Skin of body (tissue), 2 donors: Measurements from ENCODE around the gene GLI3. TPM values are rescaled to one million over a fixed set of nuclear protein-coding genes. Genes with fewer than 3 reads are reported as not detected.

Experiments used
- DNase-seq: peaks from one replicate; lab custom pipeline; 2025; lab: John Stamatoyannopoulos, UW
- total RNA-seq: library from RNA; depleted of rRNA; stranded (reverse); fragments of >200 nt; gene quantifications from one replicate; pipeline ENCODE4 v1.2.3, GENCODE V29; 2014

Gene GLI3
- total RNA-seq, 1 donor from 2014 or later = 23.4 TPM

GRCh38 chr7:41972776-41973175 lies 264.2 kb downstream of the GLI3 start:
- no peak for DNase-seq

- no peak for DNase-seq
Observed at GRCh38 chr7:41972270-41972669, 264.7 kb downstream of the GLI3 start.

GRCh38 chr7:41971640-41972187 lies 265.3 kb downstream of the GLI3 start:
- DNase-seq = no peak

GRCh38 chr7:41970941-41971340 lies 266.1 kb downstream of the GLI3 start:
- no peak for DNase-seq

GRCh38 chr7:41969561-41970105 lies 267.4 kb downstream of the GLI3 start:
- DNase-seq = peak; percentile 64

- no peak for DNase-seq
Observed at GRCh38 chr7:41967156-41967555, 269.9 kb downstream of the GLI3 start.

- no peak for DNase-seq
Observed at GRCh38 chr7:41965951-41966505, 271.0 kb downstream of the GLI3 start.

- DNase-seq = no peak
Observed at GRCh38 chr7:41964849-41965745, 271.9 kb downstream of the GLI3 start.

GRCh38 chr7:41964183-41964753 lies 272.7 kb downstream of the GLI3 start:
- no peak for DNase-seq

- DNase-seq = no peak
Observed at GRCh38 chr7:41956705-41957104, 280.3 kb downstream of the GLI3 start.

- peak; percentile 94 for DNase-seq
Observed at GRCh38 chr7:41955893-41956675, 280.9 kb downstream of the GLI3 start.

GRCh38 chr7:41955451-41955850 lies 281.6 kb downstream of the GLI3 start:
- DNase-seq = peak; percentile 84

- DNase-seq = no peak
Observed at GRCh38 chr7:41954976-41955375, 282.0 kb downstream of the GLI3 start.

- DNase-seq = no peak
Observed at GRCh38 chr7:41948503-41948902, 288.5 kb downstream of the GLI3 start.

GRCh38 chr7:41943094-41943577 lies 293.9 kb downstream of the GLI3 start:
- DNase-seq = peak; percentile 55

GRCh38 chr7:41942468-41943093 lies 294.4 kb downstream of the GLI3 start:
- peak; percentile 55 for DNase-seq

- peak; percentile 65 for DNase-seq
Observed at GRCh38 chr7:41940760-41941343, 296.2 kb downstream of the GLI3 start.

GRCh38 chr7:41938371-41938770 lies 298.6 kb downstream of the GLI3 start:
- no peak for DNase-seq

GRCh38 chr7:41933427-41933826 lies 303.6 kb downstream of the GLI3 start:
- DNase-seq = no peak

- no peak for DNase-seq
Observed at GRCh38 chr7:41931263-41931646, 305.8 kb downstream of the GLI3 start.
